SH-SY5Y (cell line): Measurements from ENCODE around the gene MRPL21.

ENCODE experiments used
- GATA2 ChIP-seq: IDR thresholded peaks from 2 replicates; pipeline ENCODE4 v1.6.1; 2011; ENCODE audit warnings: mild to moderate bottlenecking, low read depth, low read length
- GATA3 ChIP-seq: IDR thresholded peaks from 2 replicates; pipeline ENCODE4 v1.6.1; 2011; ENCODE audit warnings: low read depth, mild to moderate bottlenecking, low read length, moderate library complexity

DNA sequence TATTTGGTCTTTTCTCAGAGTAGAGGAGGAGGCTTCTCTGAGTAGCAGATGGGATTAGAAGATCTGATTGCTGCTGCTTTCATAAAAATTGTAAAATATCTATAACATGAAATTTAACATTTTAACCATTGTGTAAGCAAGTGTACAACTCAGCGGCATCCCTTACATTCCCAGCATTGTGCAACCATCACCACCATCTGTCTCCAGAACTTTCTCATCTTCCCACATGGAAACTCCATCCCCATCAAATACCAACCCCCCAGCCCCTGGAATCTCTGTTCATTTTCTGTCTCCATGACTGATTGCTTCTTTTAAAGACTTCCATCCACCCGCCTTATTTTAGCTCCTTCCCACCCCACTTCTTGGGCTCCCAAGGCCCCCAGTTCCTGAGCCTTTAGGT, 44.9 kb upstream of the MRPL21 start:
- no peak for TF ChIP-seq GATA2
- no peak for TF ChIP-seq GATA3
